Trophoblast cell (in vitro differentiated cells and primary cell): ENCODE measurements around the gene TMEM61.

Experiments used
- DNase-seq, 2 donors: peaks; one replicate each; pipeline ENCODE4 v3.0.0-alpha.2; 2016
- H2AFZ ChIP-seq: 2 replicates; pipeline ENCODE4 v1.6.1; 2013; ENCODE audit warnings: low read length, moderate library complexity, mild to moderate bottlenecking; ENCODE audit not compliant: insufficient read depth, poor library complexity
- H2AK5ac ChIP-seq: 2 replicates; pipeline ENCODE4 v1.6.1; 2013; ENCODE audit warnings: mild to moderate bottlenecking, low read length
- H2BK120ac ChIP-seq: 2 replicates; pipeline ENCODE4 v1.6.1; 2013; ENCODE audit warnings: low read length, mild to moderate bottlenecking, moderate library complexity; ENCODE audit not compliant: insufficient read depth, poor library complexity
- H2BK12ac ChIP-seq: 2 replicates; pipeline ENCODE4 v1.6.1; 2013; ENCODE audit warnings: mild to moderate bottlenecking, low read length, moderate library complexity
- H2BK5ac ChIP-seq: 2 replicates; pipeline ENCODE4 v1.6.1; 2013; ENCODE audit warnings: low read length, low read depth, moderate library complexity, mild to moderate bottlenecking; ENCODE audit not compliant: poor library complexity
- H3K14ac ChIP-seq: 2 replicates; pipeline ENCODE4 v1.6.1; 2013; ENCODE audit warnings: mild to moderate bottlenecking, low read length
- H3K18ac ChIP-seq: 2 replicates; pipeline ENCODE4 v1.6.1; 2013; ENCODE audit warnings: mild to moderate bottlenecking, low read length
- H3K23ac ChIP-seq: 2 replicates; pipeline ENCODE4 v1.6.1; 2013; ENCODE audit warnings: low read length
- H3K27ac ChIP-seq: 2 replicates; pipeline ENCODE4 v1.5.1; 2013; ENCODE audit warnings: low read depth, mild to moderate bottlenecking, inconsistent platforms, low read length, moderate library complexity
- H3K27me3 ChIP-seq: 2 replicates; pipeline ENCODE4 v1.6.1; 2013; ENCODE audit warnings: inconsistent platforms, mild to moderate bottlenecking, low read length, moderate library complexity; ENCODE audit not compliant: insufficient read depth
- H3K36me3 ChIP-seq, 2 experiments: 1 replicate in 1 of 2; 2 replicates in 1 of 2; pipeline ENCODE4 v1.6.1; 2013; ENCODE audit warnings: low read length in 2 of 2, mild to moderate bottlenecking in 2 of 2, moderate library complexity in 1 of 2; ENCODE audit not compliant: insufficient read depth in 2 of 2, control insufficient read depth in 1 of 2
- H3K4ac ChIP-seq: 2 replicates; pipeline ENCODE4 v1.6.1; 2013; ENCODE audit warnings: low read depth, mild to moderate bottlenecking, low read length, moderate library complexity
- H3K4me1 ChIP-seq, 2 experiments: 1 replicate in 1 of 2; 2 replicates in 1 of 2; pipeline ENCODE4 v1.6.1; 2013; ENCODE audit warnings: low read length in 2 of 2, mild to moderate bottlenecking in 2 of 2, moderate library complexity in 1 of 2; ENCODE audit not compliant: insufficient read depth in 2 of 2, control insufficient read depth in 1 of 2
- H3K4me2 ChIP-seq: 2 replicates; pipeline ENCODE4 v1.6.1; 2013; ENCODE audit warnings: inconsistent platforms, mild to moderate bottlenecking, low read length, moderate library complexity
- H3K4me3 ChIP-seq: 2 replicates; pipeline ENCODE4 v1.5.1; 2013; ENCODE audit warnings: mild to moderate bottlenecking, low read depth, low read length, inconsistent platforms
- H3K79me1 ChIP-seq: one replicate; pipeline ENCODE4 v1.6.1; 2013; ENCODE audit warnings: low read length
- H3K79me2 ChIP-seq: 2 replicates; pipeline ENCODE4 v1.6.1; 2013; ENCODE audit warnings: low read length, mild to moderate bottlenecking; ENCODE audit not compliant: control insufficient read depth, insufficient read depth, poor library complexity
- H3K9ac ChIP-seq: 2 replicates; pipeline ENCODE4 v1.6.1; 2013; ENCODE audit warnings: mild to moderate bottlenecking, low read length
- H3K9me3 ChIP-seq: 2 replicates; pipeline ENCODE4 v1.6.1; 2013; ENCODE audit warnings: low read depth, mild to moderate bottlenecking, control low read depth, inconsistent platforms, low read length; ENCODE audit not compliant: insufficient read depth
- H4K12ac ChIP-seq: 2 replicates; pipeline ENCODE4 v1.6.1; 2013; ENCODE audit warnings: low read depth, mild to moderate bottlenecking, low read length, moderate library complexity
- H4K8ac ChIP-seq: 2 replicates; pipeline ENCODE4 v1.6.1; 2013; ENCODE audit warnings: low read depth, mild to moderate bottlenecking, low read length, moderate library complexity
- H4K91ac ChIP-seq: one replicate; pipeline ENCODE4 v1.6.1; 2013; ENCODE audit warnings: low read depth, mild to moderate bottlenecking, low read length, moderate library complexity
- WGBS: extraction: QIAGEN DNeasy Blood & Tissue Kit; methylation state at CpG from one replicate; pipeline ENCODE4 v1.1.7; 2013; ENCODE audit warnings: missing lambda C conversion rate; ENCODE audit not compliant: insufficient read length, insufficient coverage; ENCODE audit errors: extremely low coverage; 5-methylcytosine and 5-hydroxymethylcytosine counted together

Gene TMEM61

DNA sequence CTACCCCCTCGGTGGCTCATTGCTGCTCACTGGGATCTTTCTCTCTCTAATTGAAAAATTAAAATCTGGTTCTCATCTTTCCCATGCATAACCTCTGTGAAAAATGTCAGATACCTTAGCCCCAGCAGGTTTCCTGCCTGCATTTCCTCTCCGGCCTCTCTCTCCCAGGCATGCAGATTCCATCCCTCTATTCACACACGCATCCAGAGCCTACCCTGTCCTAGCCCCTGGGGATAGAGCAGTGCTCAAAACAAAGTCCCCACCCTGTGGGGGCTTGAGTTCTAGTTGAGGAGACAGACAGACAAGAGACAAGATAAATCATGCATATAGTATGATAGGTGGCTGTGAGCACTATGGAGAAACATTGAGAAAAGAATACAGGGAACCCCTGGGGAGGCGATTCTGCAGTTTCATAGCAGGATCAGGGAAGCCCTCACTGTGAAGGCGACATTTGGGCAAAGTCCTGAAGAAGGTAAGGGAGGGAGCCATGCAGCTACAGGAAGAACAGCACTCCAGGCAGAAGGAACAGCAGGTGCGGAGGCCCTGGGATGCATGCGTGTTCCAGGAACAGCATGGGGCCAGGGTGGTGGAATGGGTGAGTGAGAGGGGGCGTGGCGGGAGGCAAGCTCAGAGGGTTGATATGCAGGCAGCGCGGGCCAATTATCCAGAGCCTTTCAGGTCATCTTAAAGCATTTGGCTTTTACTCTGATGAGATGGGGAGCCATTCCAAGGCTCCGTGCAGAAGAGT lies 14.8 kb downstream of the TMEM61 start:
- H4K12ac ChIP-seq, result no peak overlapping the region
- H3K4me2 ChIP-seq, result no peak overlapping the region
- H3K4me3 ChIP-seq, result no peak overlapping the region
- H3K79me2 ChIP-seq, result no peaks in the 10 kb centered on the region
- peaks cover 11 to 14% of the 10 kb centered on the region in 2 experiments for H3K4me1 ChIP-seq
- no peak overlapping the region for H3K18ac ChIP-seq
- no peaks in the 10 kb centered on the region for H3K27me3 ChIP-seq
- no peak overlapping the region for H3K14ac ChIP-seq
- no peaks in the 10 kb centered on the region for H3K36me3 ChIP-seq
- no peak overlapping the region for H2BK5ac ChIP-seq
- no peak overlapping the region for H2BK12ac ChIP-seq
- H4K8ac ChIP-seq, result no peak overlapping the region
- H2AFZ ChIP-seq, result no peak overlapping the region
- H3K9me3 ChIP-seq, result peaks cover 1% of the 10 kb centered on the region
- H2AK5ac ChIP-seq, result no peak overlapping the region
- no peak overlapping the region for H3K9ac ChIP-seq
- no CpG with 5 or more reads among the region's 12 CpGs for WGBS
- peaks cover 2% of the 10 kb centered on the region for H3K79me1 ChIP-seq
- no peak overlapping the region for H4K91ac ChIP-seq
- H3K23ac ChIP-seq, result no peak overlapping the region
- no peak overlapping the region for H3K27ac ChIP-seq
- no peak overlapping the region for H2BK120ac ChIP-seq
- no peak overlapping the region for H3K4ac ChIP-seq
- peak in 1 of 2 donors; percentile 9 for DNase-seq

DNA sequence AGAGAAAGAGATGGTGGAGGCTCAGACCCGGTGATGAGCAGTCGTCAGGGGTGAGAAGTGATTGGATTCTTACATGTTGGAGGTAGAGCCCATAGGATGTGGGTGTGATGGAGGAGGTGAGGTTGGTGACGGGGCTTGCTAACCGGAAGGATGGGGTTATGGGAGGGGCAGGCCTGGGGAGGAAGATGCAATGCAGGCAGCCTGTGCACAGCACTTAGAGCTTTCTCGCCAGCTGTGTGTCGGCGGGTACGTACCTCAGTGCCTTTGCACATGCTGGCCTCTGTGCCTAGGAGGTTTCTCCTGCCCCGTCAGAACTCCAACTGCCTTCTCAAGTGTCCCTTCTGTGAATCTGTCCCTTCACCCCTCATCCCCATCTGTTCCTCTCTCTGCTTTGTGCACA lies 15.4 kb downstream of the TMEM61 start:
- no peak for DNase-seq
- Histone ChIP-seq H4K8ac (no peak overlapping the region), H3K23ac (no peak overlapping the region), H3K4me1 (peaks cover 11 to 14% of the 10 kb centered on the region in 2 experiments), H3K36me3 (no peaks in the 10 kb centered on the region), H3K4ac (no peak overlapping the region), H2BK12ac (no peak overlapping the region), H2BK5ac (no peak overlapping the region), H4K12ac (no peak overlapping the region), H2AK5ac (peak overlapping the region; percentile 9), H2BK120ac (no peak overlapping the region), H3K4me2 (no peak overlapping the region), H3K79me1 (peaks cover 2% of the 10 kb centered on the region), H3K27me3 (no peaks in the 10 kb centered on the region), H3K27ac (no peak overlapping the region), H2AFZ (no peak overlapping the region), H3K79me2 (no peaks in the 10 kb centered on the region), H3K9ac (no peak overlapping the region), H3K14ac (no peak overlapping the region), H3K4me3 (no peak overlapping the region), H3K9me3 (peaks cover 1% of the 10 kb centered on the region), H4K91ac (no peak overlapping the region), H3K18ac (no peak overlapping the region)
- no CpG with 5 or more reads among the region's 9 CpGs for WGBS

DNA sequence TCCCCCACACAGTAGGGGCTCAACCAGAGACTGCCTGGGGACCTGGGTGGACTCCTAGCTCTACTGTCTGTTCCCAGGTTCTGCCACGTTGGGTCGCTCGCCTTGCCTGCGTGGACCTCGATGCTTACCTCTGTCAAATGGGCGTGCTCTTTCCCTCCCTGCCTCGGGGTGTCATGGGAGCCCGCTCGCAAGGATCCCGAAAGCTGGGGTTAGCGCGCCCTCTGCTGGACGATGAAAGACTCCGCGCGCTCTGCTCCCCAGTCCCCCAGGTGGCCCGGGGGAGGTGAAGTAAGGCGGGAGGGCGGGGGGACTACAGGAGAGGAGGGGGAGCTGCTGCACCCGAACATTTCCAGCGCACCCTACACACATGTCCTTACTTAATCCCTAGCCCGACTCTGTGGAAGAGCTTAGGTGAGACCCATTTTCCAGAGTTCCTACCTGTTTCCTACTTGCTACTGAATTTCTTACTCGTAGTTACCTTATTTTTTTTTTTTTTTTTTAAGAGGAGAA lies 16.0 kb downstream of the TMEM61 start:
- Histone ChIP-seq H3K9ac (no peak overlapping the region), H3K27me3 (no peaks in the 10 kb centered on the region), H3K4ac (no peak overlapping the region), H2AK5ac (peak overlapping the region; percentile 9), H2BK5ac (no peak overlapping the region), H4K12ac (no peak overlapping the region), H3K36me3 (no peaks in the 10 kb centered on the region), H2AFZ (no peak overlapping the region), H3K79me1 (peaks cover 2% of the 10 kb centered on the region), H3K4me1 (peaks cover 11 to 14% of the 10 kb centered on the region in 2 experiments), H3K9me3 (peaks cover 1% of the 10 kb centered on the region), H3K14ac (no peak overlapping the region), H4K91ac (no peak overlapping the region), H3K79me2 (no peaks in the 10 kb centered on the region), H3K4me3 (no peak overlapping the region), H4K8ac (no peak overlapping the region), H3K27ac (no peak overlapping the region), H2BK12ac (no peak overlapping the region), H2BK120ac (no peak overlapping the region), H3K23ac (no peak overlapping the region), H3K18ac (no peak overlapping the region), H3K4me2 (peak overlapping the region; percentile 54)
- no CpG with 5 or more reads among the region's 23 CpGs for WGBS
- peak; percentile 45 to 81 for DNase-seq

DNA sequence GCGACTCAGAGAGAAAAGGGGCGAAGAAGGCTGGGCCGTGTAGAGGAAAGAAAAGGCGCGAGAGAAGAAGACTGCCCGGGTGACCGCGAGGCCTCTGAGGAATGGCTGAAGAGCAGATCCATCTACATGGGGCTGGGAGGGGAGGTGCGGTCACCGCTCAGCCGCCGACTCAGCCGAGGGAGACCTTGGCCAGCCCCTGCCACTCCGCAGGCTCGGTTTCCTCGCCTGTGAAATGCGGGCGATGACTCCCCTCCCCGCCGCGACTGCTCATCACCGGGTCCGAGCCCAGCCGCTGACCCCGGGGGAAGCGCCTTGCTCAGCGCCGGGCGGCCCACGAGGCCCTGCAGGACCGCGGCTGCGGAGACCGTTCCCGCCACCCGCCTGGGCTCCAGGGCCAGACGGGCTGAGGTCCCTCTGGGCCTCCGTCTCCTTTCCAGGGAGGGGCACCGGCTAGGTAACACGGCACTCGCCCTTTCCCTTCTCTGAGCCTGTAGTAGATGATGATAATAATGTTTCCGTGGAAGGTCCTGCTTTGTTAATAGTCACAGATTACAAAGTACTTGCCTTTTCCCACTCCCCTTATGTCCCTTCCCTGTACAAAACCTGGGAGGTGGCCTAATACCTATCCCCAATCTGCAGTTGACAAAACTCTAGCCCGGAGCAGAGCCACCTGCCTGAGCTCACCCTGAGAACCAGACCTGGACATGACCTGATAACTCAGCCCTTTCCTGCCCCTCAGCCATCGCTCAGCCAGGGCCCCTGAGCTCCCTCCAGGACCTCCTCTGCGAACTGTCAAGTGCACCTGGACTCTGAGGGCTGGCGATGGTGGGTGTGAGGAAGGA lies 16.7 kb downstream of the TMEM61 start:
- H3K4me1 ChIP-seq, result peaks cover 11 to 14% of the 10 kb centered on the region in 2 experiments
- peak overlapping the region; percentile 77 for H2AFZ ChIP-seq
- no peaks in the 10 kb centered on the region for H3K79me2 ChIP-seq
- no peak overlapping the region for H3K27ac ChIP-seq
- no peak overlapping the region for H4K8ac ChIP-seq
- no peak overlapping the region for H2BK12ac ChIP-seq
- H3K18ac ChIP-seq, result no peak overlapping the region
- H3K14ac ChIP-seq, result no peak overlapping the region
- H2BK120ac ChIP-seq, result no peak overlapping the region
- no peaks in the 10 kb centered on the region for H3K27me3 ChIP-seq
- H3K4ac ChIP-seq, result no peak overlapping the region
- no CpG with 5 or more reads among the region's 46 CpGs for WGBS
- no peak for DNase-seq
- peaks cover 1% of the 10 kb centered on the region for H3K9me3 ChIP-seq
- no peak overlapping the region for H3K23ac ChIP-seq
- no peak overlapping the region for H2BK5ac ChIP-seq
- H3K36me3 ChIP-seq, result no peaks in the 10 kb centered on the region
- no peak overlapping the region for H2AK5ac ChIP-seq
- H4K91ac ChIP-seq, result no peak overlapping the region
- H3K4me3 ChIP-seq, result no peak overlapping the region
- H3K9ac ChIP-seq, result no peak overlapping the region
- H4K12ac ChIP-seq, result no peak overlapping the region
- peak overlapping the region; percentile 54 for H3K4me2 ChIP-seq
- peaks cover 2% of the 10 kb centered on the region for H3K79me1 ChIP-seq
